GM12892 (cell line): ENCODE results near the gene OR2T11.
"Not testable (repeated sequence)": the region's sequence is repeated elsewhere in the genome, so short reads cannot be mapped to it uniquely, and the experiment has no call there.

Experiments used
- DNase-seq: peaks from one replicate; pipeline ENCODE4 v3.0.0; 2011; ENCODE audit not compliant: insufficient read length
- FAIRE-seq: peaks from 2 replicates; lab custom pipeline; 2011; peaks lifted over from hg19 to GRCh38; lab: Jason Lieb, UNC
- POLR2A ChIP-seq: IDR thresholded peaks from 2 replicates; pipeline ENCODE4 v1.6.1; 2011; ENCODE audit warnings: low read depth, low read length, control low read depth
- POLR2AphosphoS5 ChIP-seq: IDR thresholded peaks from 2 replicates; pipeline ENCODE4 v1.6.1; 2011; ENCODE audit warnings: low read depth, low read length, control low read depth
- TAF1 ChIP-seq: IDR thresholded peaks from 2 replicates; pipeline ENCODE4 v1.6.1; 2011; ENCODE audit warnings: low read depth, mild to moderate bottlenecking, control low read depth, low read length, borderline replicate concordance

Gene OR2T11

GRCh38 chr1:248610301-248610700, 24.6 kb downstream of the OR2T11 start:
- no peak for TF ChIP-seq POLR2A
- no peak for TF ChIP-seq POLR2AphosphoS5
- no peak for TF ChIP-seq TAF1
- DNase-seq (no peak), FAIRE-seq (no peak)

DNA sequence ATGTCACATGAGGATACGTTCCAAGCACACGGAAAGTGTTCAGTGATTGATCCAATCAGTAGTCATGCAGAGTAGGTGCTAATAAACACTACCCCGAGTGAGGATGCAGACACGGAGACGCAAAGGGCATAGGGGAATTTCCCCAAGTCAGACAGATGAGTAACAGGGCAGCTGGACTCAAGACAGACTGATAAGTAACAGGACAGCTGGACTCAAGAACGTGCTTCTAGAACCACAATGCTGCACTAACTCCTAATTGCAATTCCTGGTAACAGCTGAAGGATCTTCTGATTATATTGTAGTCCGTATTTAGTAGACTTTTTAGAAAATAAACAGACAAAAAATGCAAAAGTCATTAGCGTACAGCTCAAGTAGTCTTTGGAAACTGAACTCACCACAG, 35.5 kb downstream of the OR2T11 start:
- TF ChIP-seq POLR2A (no peak), POLR2AphosphoS5 (no peak), TAF1 (no peak)
- DNase-seq (no peak), FAIRE-seq (no peak)

- no peak for TF ChIP-seq POLR2A
- TF ChIP-seq TAF1 = no peak
- no peak for TF ChIP-seq POLR2AphosphoS5
- FAIRE-seq (no peak), DNase-seq (no peak)
Observed at GRCh38 chr1:248597589-248597988, 37.3 kb downstream of the OR2T11 start, which contains the start of gene OR2T10. TSS of gene OR2T10 (minus strand) at chr1:248597700. CDS start at chr1:248593768, 3,932 bp downstream.

DNA sequence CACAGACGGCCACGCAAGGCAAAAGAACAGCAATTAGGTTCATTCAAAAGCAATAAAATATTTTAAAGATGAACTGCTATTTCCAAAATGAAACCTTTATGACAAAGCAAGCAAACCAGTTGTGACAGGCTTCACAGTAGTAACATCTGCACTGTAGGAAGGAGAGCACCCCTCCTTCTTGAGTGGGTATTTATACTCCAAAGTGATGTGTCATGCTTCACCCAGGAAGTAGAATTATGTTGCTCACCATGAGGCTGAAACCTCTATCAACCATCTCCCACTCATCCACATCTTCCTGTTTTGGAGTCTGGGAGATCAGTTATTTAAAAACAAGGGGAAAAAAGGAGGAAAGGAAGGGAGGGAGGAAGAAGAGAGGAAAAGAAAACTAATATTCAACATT, 38.3 kb downstream of the OR2T11 start:
- DNase-seq (no peak), FAIRE-seq (no peak)
- no peak for TF ChIP-seq TAF1
- TF ChIP-seq POLR2AphosphoS5 = no peak
- TF ChIP-seq POLR2A = no peak

DNA sequence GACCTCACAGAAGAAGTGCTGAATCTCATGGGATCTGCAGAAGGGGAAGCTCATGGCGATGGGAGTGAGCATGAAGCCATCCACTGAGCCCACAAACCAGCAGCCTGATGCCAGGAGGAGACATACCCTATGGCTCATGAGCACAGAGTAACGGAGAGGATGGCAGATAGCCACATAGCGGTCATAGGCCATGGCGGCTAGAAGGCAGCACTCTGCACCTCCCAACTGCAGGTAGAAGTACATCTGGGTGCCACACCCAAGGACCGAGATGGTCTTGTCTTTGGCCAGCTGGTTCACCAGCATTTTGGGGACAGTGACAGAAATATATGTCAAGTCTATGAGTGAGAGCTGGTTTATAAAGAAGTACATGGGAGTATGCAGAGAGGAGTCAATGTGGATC, 41.7 kb downstream of the OR2T11 start:
- FAIRE-seq = no peak
- DNase-seq = no peak
- TF ChIP-seq TAF1 (no peak), POLR2AphosphoS5 (no peak), POLR2A (no peak)

GRCh38 chr1:248592655-248593054, 42.2 kb downstream of the OR2T11 start:
- no peak for TF ChIP-seq POLR2A
- no peak for TF ChIP-seq TAF1
- no peak for TF ChIP-seq POLR2AphosphoS5
- no peak for FAIRE-seq
- DNase-seq = no peak

DNA sequence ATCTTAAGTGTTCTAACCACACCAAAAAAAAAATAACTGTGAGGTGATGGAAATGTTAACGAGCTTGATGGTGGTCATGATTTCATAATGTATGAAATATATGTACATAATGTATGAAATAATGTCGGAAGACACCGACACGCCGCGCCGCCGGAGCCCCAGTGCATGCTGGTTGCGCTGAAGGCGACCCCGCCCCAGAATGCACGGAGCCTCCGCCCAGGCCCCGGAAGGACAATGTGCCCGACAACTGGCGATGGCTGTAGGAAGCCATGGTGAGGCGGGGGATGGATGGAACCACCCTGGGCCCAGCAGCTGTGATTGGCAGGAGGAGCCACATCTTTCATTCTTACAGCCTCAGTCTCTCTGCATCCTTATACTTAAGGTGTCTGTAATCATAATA, 44.8 kb downstream of the OR2T11 start:
- TF ChIP-seq TAF1 (no peak), POLR2AphosphoS5 (no peak), POLR2A (no peak)
- DNase-seq = no peak
- FAIRE-seq = no peak

- FAIRE-seq = no peak
- TF ChIP-seq POLR2A (no peak), TAF1 (no peak), POLR2AphosphoS5 (no peak)
- DNase-seq = no peak
Observed at GRCh38 chr1:248589334-248589733, 45.6 kb downstream of the OR2T11 start.

- FAIRE-seq (no peak), DNase-seq (no peak)
- TF ChIP-seq TAF1 (no peak), POLR2A (no peak), POLR2AphosphoS5 (no peak)
Observed at GRCh38 chr1:248585266-248585665, 49.6 kb downstream of the OR2T11 start.

DNA sequence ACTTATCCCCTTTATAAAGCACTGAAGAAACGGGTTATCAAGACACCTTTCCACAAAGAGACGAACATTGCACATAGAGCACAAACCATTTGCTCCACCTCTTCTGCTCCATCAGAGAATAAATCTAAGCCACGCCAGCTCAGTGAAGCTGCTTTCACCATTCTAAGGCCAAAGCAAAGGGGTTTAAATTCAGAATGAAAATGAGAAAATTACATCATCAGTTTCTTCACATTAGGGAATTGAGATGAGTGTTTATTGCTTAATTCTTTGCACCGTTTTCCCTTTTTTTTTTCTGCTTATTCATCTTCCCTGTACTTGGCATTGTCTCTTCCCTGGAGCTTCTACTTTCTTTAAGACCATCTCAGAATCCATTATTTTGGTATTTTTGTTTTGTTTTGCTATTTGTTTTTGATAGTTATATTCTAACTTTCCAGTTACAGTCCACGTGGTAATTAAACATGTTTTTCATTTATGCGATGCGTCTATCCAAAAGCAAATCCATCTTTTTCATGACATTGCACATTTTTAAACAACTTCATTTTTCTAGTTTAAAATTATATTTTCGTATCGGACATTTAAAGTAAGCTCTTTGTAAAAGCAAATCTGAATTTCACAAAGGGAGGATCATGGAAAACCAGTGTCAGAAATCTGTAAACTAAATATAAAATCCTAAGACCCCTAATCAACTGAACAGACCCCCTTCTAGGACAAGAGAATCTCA, 58.5 kb downstream of the OR2T11 start:
- TF ChIP-seq TAF1 = no peak
- no peak for TF ChIP-seq POLR2A
- TF ChIP-seq POLR2AphosphoS5 = no peak
- no peak for DNase-seq
- peak; percentile 9 for FAIRE-seq

GRCh38 chr1:248574657-248575056, 60.2 kb downstream of the OR2T11 start, which contains the start of gene OR2T34:
TSS of gene OR2T34 (minus strand) at chr1:248574757. CDS start at chr1:248574757, 0 bp downstream.
- peak; percentile 44 for FAIRE-seq
- DNase-seq = not testable (repeated sequence)

DNA sequence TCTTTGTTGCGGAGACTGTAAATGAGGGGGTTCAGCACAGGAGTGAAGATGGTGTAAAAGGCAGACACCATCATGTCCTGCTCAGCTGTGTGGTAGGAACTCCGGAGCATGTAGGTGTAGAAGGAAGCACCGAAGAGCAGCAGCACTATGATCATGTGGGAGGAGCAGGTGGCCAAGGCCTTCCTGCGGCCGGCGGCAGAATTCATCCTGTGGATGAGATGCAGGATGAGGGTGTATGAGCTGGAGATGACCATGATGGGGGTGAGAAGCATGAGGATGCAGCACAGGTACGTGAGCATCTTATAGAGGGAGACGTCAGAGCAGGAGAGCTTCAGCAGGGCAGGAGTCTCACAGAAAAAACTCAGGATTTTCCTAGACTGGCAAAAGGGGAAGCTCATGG, 61.0 kb downstream of the OR2T11 start:
- DNase-seq, FAIRE-seq: not testable (repeated sequence)
